ENCODE data around the gene FLRT1.

The FLRT1 gene

GRCh38 chr11:64056861-64057260, 21.1 kb downstream of the FLRT1 start:
- in situ Hi-C loops (cut with MboI; ENCODE audit: low sequenced_read_pairs, unreplicated experiment): no loop called here
- TF ChIP-seq, protein P1, sequence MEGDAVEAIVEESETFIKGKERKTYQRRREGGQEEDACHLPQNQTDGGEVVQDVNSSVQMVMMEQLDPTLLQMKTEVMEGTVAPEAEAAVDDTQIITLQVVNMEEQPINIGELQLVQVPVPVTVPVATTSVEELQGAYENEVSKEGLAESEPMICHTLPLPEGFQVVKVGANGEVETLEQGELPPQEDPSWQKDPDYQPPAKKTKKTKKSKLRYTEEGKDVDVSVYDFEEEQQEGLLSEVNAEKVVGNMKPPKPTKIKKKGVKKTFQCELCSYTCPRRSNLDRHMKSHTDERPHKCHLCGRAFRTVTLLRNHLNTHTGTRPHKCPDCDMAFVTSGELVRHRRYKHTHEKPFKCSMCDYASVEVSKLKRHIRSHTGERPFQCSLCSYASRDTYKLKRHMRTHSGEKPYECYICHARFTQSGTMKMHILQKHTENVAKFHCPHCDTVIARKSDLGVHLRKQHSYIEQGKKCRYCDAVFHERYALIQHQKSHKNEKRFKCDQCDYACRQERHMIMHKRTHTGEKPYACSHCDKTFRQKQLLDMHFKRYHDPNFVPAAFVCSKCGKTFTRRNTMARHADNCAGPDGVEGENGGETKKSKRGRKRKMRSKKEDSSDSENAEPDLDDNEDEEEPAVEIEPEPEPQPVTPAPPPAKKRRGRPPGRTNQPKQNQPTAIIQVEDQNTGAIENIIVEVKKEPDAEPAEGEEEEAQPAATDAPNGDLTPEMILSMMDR (IDR thresholded peaks at IDR 0.05; ENCODE audit: borderline replicate concordance, control extremely low read depth, extremely low read depth, insufficient read depth, missing control alignments): no peak
- DNase-seq (ENCODE audit: low spot score): no peak

GRCh38 chr11:64057890-64058289, 22.2 kb downstream of the FLRT1 start:
- in situ Hi-C loops (cut with MboI; ENCODE audit: low sequenced_read_pairs, unreplicated experiment): no loop called here
- no peak for DNase-seq (ENCODE audit: low spot score)
- TF ChIP-seq, protein P1 (IDR thresholded peaks at IDR 0.05; ENCODE audit: borderline replicate concordance, control extremely low read depth, extremely low read depth, insufficient read depth, missing control alignments): no peak

- in situ Hi-C loops (cut with MboI; ENCODE audit: low sequenced_read_pairs, unreplicated experiment): no loop called here
- TF ChIP-seq, protein P1 (IDR thresholded peaks at IDR 0.05; ENCODE audit: borderline replicate concordance, control extremely low read depth, extremely low read depth, insufficient read depth, missing control alignments): no peak
- no peak for DNase-seq (ENCODE audit: low spot score)
These were observed 22.8 kb downstream of the FLRT1 start for GRCh38 chr11:64058494-64058893.

GRCh38 chr11:64059339-64060140, 23.8 kb downstream of the FLRT1 start:
- in situ Hi-C loops (cut with MboI; ENCODE audit: low sequenced_read_pairs, unreplicated experiment): no loop called here
- no peak for DNase-seq (ENCODE audit: low spot score)
- TF ChIP-seq, protein P1 (IDR thresholded peaks at IDR 0.05; ENCODE audit: borderline replicate concordance, control extremely low read depth, extremely low read depth, insufficient read depth, missing control alignments): no peak

DNA sequence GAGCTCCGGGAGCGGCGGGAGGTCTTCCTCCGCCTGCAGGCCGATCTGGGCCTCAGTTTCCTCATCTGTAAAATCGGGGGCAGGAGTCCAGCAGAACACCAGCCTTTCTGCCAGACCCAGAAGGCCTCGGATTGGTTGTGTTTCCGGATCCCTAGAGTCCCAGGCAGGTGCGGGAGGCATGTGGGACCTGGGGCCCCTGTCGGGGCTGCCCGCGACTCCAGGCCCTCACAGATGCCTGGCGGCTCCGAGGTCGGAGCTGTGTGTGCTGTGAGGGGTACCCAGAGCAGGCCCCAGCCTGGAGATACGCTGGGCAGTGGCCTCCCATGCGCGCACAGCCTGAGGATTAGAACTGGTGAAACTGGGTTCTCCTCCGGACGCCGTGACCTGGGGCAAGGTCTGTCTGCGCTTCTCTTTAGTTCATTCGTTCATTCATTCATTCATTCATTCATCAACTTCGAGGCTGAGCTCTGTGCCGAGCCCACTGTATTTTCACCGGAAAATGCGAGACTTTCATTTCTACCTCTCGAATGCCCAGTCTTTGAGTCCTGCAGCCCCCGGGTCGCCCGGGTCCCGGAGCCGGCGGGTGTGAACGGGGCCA, 24.6 kb downstream of the FLRT1 start:
- TF ChIP-seq, protein P1 (IDR thresholded peaks at IDR 0.05; ENCODE audit: borderline replicate concordance, control extremely low read depth, extremely low read depth, insufficient read depth, missing control alignments): no peak
- in situ Hi-C loops (cut with MboI; ENCODE audit: low sequenced_read_pairs, unreplicated experiment): no loop called here
- no peak for DNase-seq (ENCODE audit: low spot score)

GRCh38 chr11:64060861-64061444, 25.2 kb downstream of the FLRT1 start:
- TF ChIP-seq, protein P1 (IDR thresholded peaks at IDR 0.05; ENCODE audit: borderline replicate concordance, control extremely low read depth, extremely low read depth, insufficient read depth, missing control alignments): no peak
- in situ Hi-C loops (cut with MboI; ENCODE audit: low sequenced_read_pairs, unreplicated experiment): no loop called here
- DNase-seq (ENCODE audit: low spot score): peak; percentile 91

All from GM13976 (cell line).